Measurements from ENCODE around the gene ATG2B.

DNA sequence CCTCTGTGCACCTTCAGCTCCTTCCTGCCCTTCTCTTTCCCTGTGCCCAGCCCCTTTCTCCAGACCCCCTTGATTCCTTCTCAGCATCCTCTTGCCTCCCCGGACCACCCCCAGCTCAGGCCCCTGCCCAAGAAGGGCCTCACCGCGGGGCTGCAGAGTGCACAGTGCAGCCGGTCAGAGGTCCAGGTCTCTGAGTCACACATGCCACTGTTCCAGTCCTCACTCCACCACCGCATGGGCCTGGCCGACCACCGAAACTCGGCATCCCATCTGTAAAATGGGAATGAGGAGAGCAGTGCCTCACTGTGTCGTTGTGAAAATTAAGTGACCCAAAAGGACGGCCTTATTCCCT is 93.8 kb downstream of the ATG2B start:
- TF ChIP-seq, protein P1, sequence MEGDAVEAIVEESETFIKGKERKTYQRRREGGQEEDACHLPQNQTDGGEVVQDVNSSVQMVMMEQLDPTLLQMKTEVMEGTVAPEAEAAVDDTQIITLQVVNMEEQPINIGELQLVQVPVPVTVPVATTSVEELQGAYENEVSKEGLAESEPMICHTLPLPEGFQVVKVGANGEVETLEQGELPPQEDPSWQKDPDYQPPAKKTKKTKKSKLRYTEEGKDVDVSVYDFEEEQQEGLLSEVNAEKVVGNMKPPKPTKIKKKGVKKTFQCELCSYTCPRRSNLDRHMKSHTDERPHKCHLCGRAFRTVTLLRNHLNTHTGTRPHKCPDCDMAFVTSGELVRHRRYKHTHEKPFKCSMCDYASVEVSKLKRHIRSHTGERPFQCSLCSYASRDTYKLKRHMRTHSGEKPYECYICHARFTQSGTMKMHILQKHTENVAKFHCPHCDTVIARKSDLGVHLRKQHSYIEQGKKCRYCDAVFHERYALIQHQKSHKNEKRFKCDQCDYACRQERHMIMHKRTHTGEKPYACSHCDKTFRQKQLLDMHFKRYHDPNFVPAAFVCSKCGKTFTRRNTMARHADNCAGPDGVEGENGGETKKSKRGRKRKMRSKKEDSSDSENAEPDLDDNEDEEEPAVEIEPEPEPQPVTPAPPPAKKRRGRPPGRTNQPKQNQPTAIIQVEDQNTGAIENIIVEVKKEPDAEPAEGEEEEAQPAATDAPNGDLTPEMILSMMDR (IDR thresholded peaks at IDR 0.05): no peak
- TF ChIP-seq POLR2A (IDR thresholded peaks at IDR 0.05): no peak

All from thyroid gland (tissue), 4 donors.